CD14-positive monocyte (primary cell): ENCODE data around the gene APOA1. TPM values are rescaled to one million over a fixed set of nuclear protein-coding genes. Genes with fewer than 3 reads are reported as not detected.

Source experiments
- DNase-seq, 3 donors: peaks; one replicate each; pipeline ENCODE4 v3.0.0-alpha.2; 2011 to 2022
- H2AFZ ChIP-seq: 2 replicates; pipeline ENCODE4 v1.6.0; 2012; ENCODE audit warnings: mild to moderate bottlenecking, low read depth, low read length, inconsistent platforms; ENCODE audit not compliant: insufficient read depth, poor library complexity, severe bottlenecking
- H3K27ac ChIP-seq, 2 donors: 1 replicate in 1 of 2; 2 replicates in 1 of 2; pipeline ENCODE4 v1.5.1; 2012 to 2013; ENCODE audit warnings: low read length in 2 of 2, control low read depth in 1 of 2, inconsistent platforms in 1 of 2, low read depth in 1 of 2, mild to moderate bottlenecking in 1 of 2
- H3K27me3 ChIP-seq, 2 donors: one replicate each; pipeline versions ENCODE4 v1.6.0 to v1.6.1; 2011 to 2013; ENCODE audit warnings: low read length in 2 of 2; ENCODE audit not compliant: control insufficient read depth in 2 of 2, insufficient read depth in 2 of 2
- H3K36me3 ChIP-seq, 2 donors: replicated peaks in 1 of 2; 1 replicate in 1 of 2; 2 replicates in 1 of 2; pipeline versions ENCODE4 v1.5.1 to v1.6.1; 2012 to 2013; ENCODE audit warnings: low read length in 2 of 2, control low read depth in 1 of 2, inconsistent platforms in 1 of 2, mild to moderate bottlenecking in 1 of 2; ENCODE audit not compliant: insufficient read depth in 2 of 2, control insufficient read depth in 1 of 2
- H3K4me1 ChIP-seq, 2 donors: 1 replicate in 1 of 2; 2 replicates in 1 of 2; pipeline versions ENCODE4 v1.5.1 to v1.6.1; 2012 to 2013; ENCODE audit warnings: low read length in 2 of 2, control low read depth in 1 of 2, inconsistent platforms in 1 of 2, mild to moderate bottlenecking in 1 of 2, moderate library complexity in 1 of 2; ENCODE audit not compliant: insufficient read depth in 2 of 2, control insufficient read depth in 1 of 2
- H3K4me2 ChIP-seq: replicated peaks from 2 replicates; pipeline ENCODE3; 2012; ENCODE audit warnings: low read length, moderate library complexity, mild to moderate bottlenecking; ENCODE audit not compliant: poor library complexity, severe bottlenecking; ENCODE audit errors: extremely low read depth
- H3K4me3 ChIP-seq, 3 experiments: fragments of 200-600 bp in 1 of 3; sonication (generic) in 1 of 3; replicated peaks in 1 of 3; 1 replicate in 2 of 3; 2 replicates in 1 of 3; pipeline ENCODE4 v1.5.1; 2011 to 2013; ENCODE audit warnings: low read length in 3 of 3, mild to moderate bottlenecking in 3 of 3, control low read depth in 2 of 3, low read depth in 2 of 3, inconsistent platforms in 1 of 3, moderate library complexity in 1 of 3
- H3K79me2 ChIP-seq: 2 replicates; pipeline ENCODE4 v1.6.0; 2012; ENCODE audit warnings: mild to moderate bottlenecking, control low read depth, inconsistent platforms, low read length, moderate library complexity; ENCODE audit not compliant: insufficient read depth
- H3K9ac ChIP-seq: 2 replicates; pipeline ENCODE4 v1.6.0; 2017; ENCODE audit warnings: low read length, mild to moderate bottlenecking; ENCODE audit not compliant: insufficient read depth, poor library complexity, severe bottlenecking
- H3K9me3 ChIP-seq, 2 donors: replicated peaks in 1 of 2; 1 replicate in 1 of 2; 2 replicates in 1 of 2; pipeline versions ENCODE4 v1.5.1 to v1.6.1; 2012 to 2013; ENCODE audit warnings: low read length in 2 of 2, control low read depth in 1 of 2; ENCODE audit not compliant: control insufficient read depth in 1 of 2, insufficient read depth in 1 of 2
- H4K20me1 ChIP-seq: 2 replicates; pipeline ENCODE4 v1.6.0; 2012; ENCODE audit warnings: mild to moderate bottlenecking, low read length, control low read depth, moderate library complexity; ENCODE audit not compliant: insufficient read depth
- H3K27ac Mint-ChIP-seq, 7 donors: one replicate each; pipeline ENCODE4 v1.8.0; 2020; ENCODE audit warnings: mild to moderate bottlenecking in 7 of 7, mixed read lengths in 7 of 7, moderate library complexity in 6 of 7, inconsistent platforms in 2 of 7
- H3K27me3 Mint-ChIP-seq, 3 donors: one replicate each; pipeline ENCODE4 v1.8.0; 2021 to 2022; ENCODE audit warnings: low read depth in 3 of 3, mild to moderate bottlenecking in 3 of 3, mixed read lengths in 3 of 3, moderate library complexity in 3 of 3, inconsistent platforms in 1 of 3
- H3K36me3 Mint-ChIP-seq, 2 donors: one replicate each; pipeline ENCODE4 v1.8.0; 2020; ENCODE audit warnings: mixed read lengths in 2 of 2, inconsistent platforms in 1 of 2, mild to moderate bottlenecking in 1 of 2
- H3K4me1 Mint-ChIP-seq: one replicate; pipeline ENCODE4 v1.8.0; 2020; ENCODE audit warnings: mild to moderate bottlenecking, mixed read lengths
- H3K4me3 Mint-ChIP-seq, 2 donors: one replicate each; pipeline ENCODE4 v1.8.0; 2020; ENCODE audit warnings: mild to moderate bottlenecking in 2 of 2, mixed read lengths in 2 of 2, moderate library complexity in 1 of 2
- H3K9me3 Mint-ChIP-seq, 7 donors: one replicate each; pipeline ENCODE4 v1.8.0; 2020 to 2022; ENCODE audit warnings: mixed read lengths in 7 of 7, mild to moderate bottlenecking in 6 of 7, moderate library complexity in 6 of 7, inconsistent platforms in 2 of 7
- WGBS: methylation state at CpG from one replicate; pipeline ENCODE4 v1.1.5; 2013; ENCODE audit warnings: missing lambda C conversion rate; ENCODE audit not compliant: insufficient coverage; 5-methylcytosine and 5-hydroxymethylcytosine counted together
- intact Hi-C, 2 donors: fragments of 100-400 bp; cut with micrococcal nuclease; formaldehyde crosslinking; loops; one replicate each; pipeline versions ENCODE4 v1.15.0 to v1.15.1; 2023
- polyA plus RNA-seq, 3 donors: library from polyadenylated mRNA; depleted of rRNA in 1 of 3; unstranded in 2 of 3; stranded (reverse) in 1 of 3; fragments of 300-500 nt in 2 of 3; fragments of >200 nt in 1 of 3; fragmentation: Illumina TruSeq in 2 of 3; gene quantifications; 1 replicate in 2 of 3; 2 replicates in 1 of 3; pipeline ENCODE4 v1.2.3, GENCODE V29; 2012 to 2021
- TF ChIP-seq, protein P1 (sequence below): fragments of 200-600 bp; IDR thresholded peaks from one replicate; pipeline ENCODE4 v1.8.0; 2022; ENCODE audit warnings: antibody characterized with exemption, mild to moderate bottlenecking

The APOA1 gene
- polyA plus RNA-seq, 3 donors, result 0.29 TPM; not detected in 2

DNA sequence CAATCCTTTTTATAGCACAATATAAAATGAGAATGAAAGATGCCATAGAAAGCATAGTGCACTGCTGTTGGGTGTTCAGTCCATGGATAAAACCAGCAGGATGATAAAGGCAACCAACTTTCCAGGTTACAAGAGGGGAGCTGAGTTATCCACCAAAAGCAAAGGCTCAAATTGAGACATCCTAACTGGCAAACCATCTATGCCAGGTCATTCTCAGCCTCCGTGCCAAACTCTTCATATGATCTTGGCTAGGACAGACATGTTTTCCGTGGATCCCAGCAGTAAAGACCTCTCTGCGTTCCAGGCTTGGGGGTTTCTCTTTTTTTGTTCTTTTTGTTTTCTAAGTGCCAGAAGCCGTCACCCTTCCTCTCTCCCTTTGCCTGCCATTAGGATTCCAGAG, 7.3 kb upstream of the APOA1 start:
- H3K4me2 ChIP-seq, result no peak overlapping the region
- TF ChIP-seq, protein P1, sequence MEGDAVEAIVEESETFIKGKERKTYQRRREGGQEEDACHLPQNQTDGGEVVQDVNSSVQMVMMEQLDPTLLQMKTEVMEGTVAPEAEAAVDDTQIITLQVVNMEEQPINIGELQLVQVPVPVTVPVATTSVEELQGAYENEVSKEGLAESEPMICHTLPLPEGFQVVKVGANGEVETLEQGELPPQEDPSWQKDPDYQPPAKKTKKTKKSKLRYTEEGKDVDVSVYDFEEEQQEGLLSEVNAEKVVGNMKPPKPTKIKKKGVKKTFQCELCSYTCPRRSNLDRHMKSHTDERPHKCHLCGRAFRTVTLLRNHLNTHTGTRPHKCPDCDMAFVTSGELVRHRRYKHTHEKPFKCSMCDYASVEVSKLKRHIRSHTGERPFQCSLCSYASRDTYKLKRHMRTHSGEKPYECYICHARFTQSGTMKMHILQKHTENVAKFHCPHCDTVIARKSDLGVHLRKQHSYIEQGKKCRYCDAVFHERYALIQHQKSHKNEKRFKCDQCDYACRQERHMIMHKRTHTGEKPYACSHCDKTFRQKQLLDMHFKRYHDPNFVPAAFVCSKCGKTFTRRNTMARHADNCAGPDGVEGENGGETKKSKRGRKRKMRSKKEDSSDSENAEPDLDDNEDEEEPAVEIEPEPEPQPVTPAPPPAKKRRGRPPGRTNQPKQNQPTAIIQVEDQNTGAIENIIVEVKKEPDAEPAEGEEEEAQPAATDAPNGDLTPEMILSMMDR, result no peak
- peaks cover 60 to 63% of the 10 kb centered on the region in 2 donors for H3K36me3 Mint-ChIP-seq
- H3K27me3 ChIP-seq, result no peaks in the 10 kb centered on the region
- peak overlapping the region in 3 of 7 donors; percentile 8 to 71 (median 18) for H3K27ac Mint-ChIP-seq
- no peak overlapping the region for H3K4me3 Mint-ChIP-seq
- no peaks in the 10 kb centered on the region for H3K4me1 Mint-ChIP-seq
- H3K79me2 ChIP-seq, result no peaks in the 10 kb centered on the region
- H3K4me3 ChIP-seq, result no peak overlapping the region
- no peak overlapping the region for H2AFZ ChIP-seq
- DNase-seq, result no peak
- H3K4me1 ChIP-seq, result no peaks in the 10 kb centered on the region
- H3K9ac ChIP-seq, result no peak overlapping the region
- peaks cover 0 to 3% (median 0%) of the 10 kb centered on the region in 7 donors for H3K9me3 Mint-ChIP-seq
- peaks cover 57 to 67% of the 10 kb centered on the region in 2 donors for H3K36me3 ChIP-seq
- WGBS, result no CpG with 5 or more reads among the region's 4 CpGs
- intact Hi-C loops, result no loop called here
- peaks cover 9% of the 10 kb centered on the region for H4K20me1 ChIP-seq
- H3K9me3 ChIP-seq, result no peaks in the 10 kb centered on the region
- no peaks in the 10 kb centered on the region for H3K27me3 Mint-ChIP-seq
- no peak overlapping the region for H3K27ac ChIP-seq

DNA sequence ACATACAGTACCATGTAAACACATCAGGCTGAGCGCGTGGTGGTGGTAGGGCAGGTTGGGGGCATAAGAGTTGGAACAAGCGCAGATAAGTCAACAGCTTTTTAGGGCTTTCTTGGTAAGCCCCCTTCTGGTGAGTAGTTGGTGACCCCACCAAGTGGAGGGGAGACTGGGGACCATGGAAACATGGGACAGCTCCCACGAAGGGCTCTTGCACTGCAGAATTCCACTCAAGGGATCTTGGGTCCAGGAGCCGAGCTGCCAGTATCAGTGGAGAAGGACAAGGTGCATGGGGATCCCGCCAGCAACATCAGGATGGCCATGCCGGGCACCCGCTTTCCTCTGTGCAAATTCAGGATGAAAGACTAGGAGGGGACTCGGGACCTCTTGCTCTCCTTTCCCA, 6.2 kb upstream of the APOA1 start:
- intact Hi-C loops, result no loop called here
- H3K36me3 Mint-ChIP-seq, result peaks cover 51 to 54% of the 10 kb centered on the region in 2 donors
- no peaks in the 10 kb centered on the region for H3K9me3 ChIP-seq
- no peaks in the 10 kb centered on the region for H3K79me2 ChIP-seq
- H3K4me2 ChIP-seq, result no peak overlapping the region
- H3K36me3 ChIP-seq, result peaks cover 48 to 56% of the 10 kb centered on the region in 2 donors
- H3K4me3 ChIP-seq, result no peak overlapping the region
- no peaks in the 10 kb centered on the region for H3K27me3 ChIP-seq
- DNase-seq, result no peak
- H3K27ac Mint-ChIP-seq, result peak overlapping the region in 2 of 7 donors; percentile 25 to 68
- H3K27me3 Mint-ChIP-seq, result no peaks in the 10 kb centered on the region
- peaks cover 0 to 3% (median 0%) of the 10 kb centered on the region in 7 donors for H3K9me3 Mint-ChIP-seq
- WGBS, result 100% methylated on average over 6 of the region's 9 CpGs
- TF ChIP-seq, protein P1, result no peak
- H3K4me3 Mint-ChIP-seq, result no peak overlapping the region
- H3K4me1 ChIP-seq, result no peaks in the 10 kb centered on the region
- H2AFZ ChIP-seq, result no peak overlapping the region
- H3K27ac ChIP-seq, result no peak overlapping the region
- peaks cover 9% of the 10 kb centered on the region for H4K20me1 ChIP-seq
- no peak overlapping the region for H3K9ac ChIP-seq
- no peaks in the 10 kb centered on the region for H3K4me1 Mint-ChIP-seq
